NCI-H226 (cell line): ENCODE measurements around the gene NRXN3.
"Not testable (repeated sequence)": the region's sequence is repeated elsewhere in the genome, so short reads cannot be mapped to it uniquely, and the experiment has no call there.

ENCODE experiments used
- DNase-seq: peaks from one replicate; pipeline ENCODE4 v3.0.0-alpha.2; 2015

Gene NRXN3

DNA sequence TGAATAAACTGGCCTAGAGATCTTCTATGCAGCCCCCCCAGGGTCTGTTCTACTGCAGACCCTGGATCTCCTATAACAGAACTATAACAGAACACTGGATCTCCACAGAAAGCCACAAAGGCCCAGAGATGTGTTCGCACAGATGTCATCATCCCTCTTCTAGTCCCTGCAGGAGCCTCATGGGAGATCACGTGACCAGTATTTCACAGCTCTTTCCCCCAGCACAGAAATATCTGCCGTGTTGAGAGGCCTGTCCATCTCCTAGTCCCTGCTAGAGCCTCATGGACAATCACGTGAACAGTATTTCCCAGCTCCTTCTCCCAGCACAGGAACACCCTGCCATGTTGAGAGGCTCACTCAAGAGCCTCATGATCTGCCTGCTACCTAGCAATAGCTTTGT, 331.7 kb downstream of the NRXN3 start:
- DNase-seq = no peak

DNA sequence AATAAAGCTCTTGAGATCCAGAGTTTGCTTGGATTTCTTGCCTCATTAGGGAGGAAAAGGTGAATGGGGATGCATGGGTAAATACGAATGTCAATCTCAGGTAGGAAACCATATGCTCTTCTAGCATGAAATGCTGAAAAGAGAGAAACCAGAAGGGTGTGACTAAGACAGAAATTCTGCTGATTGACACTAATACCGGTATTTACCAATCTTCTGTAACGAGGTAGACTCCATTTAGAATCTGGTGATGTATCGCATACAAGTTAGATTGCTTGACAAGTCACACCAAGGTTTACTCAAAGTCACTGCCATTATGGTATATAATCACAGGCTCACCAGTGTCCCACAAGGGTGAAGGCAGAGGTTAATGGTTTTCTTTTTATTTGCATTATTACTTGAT, 337.9 kb downstream of the NRXN3 start:
- DNase-seq = no peak

DNA sequence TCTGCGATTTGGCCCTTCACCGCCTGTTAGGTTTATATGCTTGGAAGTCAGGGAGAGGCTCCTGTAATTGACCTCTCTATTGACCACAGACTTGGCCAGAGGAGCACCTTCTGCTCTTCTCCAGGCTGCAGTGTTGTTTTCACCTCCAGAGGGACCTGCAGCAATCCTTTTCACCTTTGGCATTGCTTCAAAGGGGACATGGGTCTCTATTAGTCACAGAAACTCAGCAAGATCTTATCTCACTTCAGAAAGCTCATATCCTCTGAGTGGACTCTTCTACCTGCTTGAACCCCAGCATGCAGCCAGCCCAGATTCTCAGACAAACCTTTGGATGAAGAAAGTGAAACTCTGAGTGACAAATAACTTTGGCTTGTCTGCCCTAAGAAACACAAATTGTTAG, 339.3 kb downstream of the NRXN3 start:
- no peak for DNase-seq

GRCh38 chr14:78512021-78512420, 341.8 kb downstream of the NRXN3 start:
- DNase-seq = no peak

- DNase-seq = no peak
Observed at GRCh38 chr14:78519863-78520262, 349.7 kb downstream of the NRXN3 start.

DNA sequence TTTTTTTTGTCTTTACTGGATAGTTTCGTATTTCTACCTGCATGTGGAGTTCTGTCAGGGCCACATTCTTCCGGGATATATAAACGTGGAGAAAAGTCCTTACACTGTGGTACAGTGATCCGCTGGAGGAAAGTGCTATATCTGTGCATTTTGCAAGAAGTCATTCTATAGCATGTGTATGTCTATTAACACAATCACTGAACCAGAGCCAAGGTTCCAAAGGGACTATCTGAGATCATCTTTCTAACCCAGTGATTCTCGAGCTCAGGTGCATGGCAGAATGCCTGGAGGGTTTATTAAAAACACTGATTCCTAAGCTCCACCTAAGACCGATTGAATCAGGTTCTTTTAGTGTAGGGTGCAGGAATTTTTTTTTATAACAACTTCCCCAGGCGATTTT, 354.0 kb downstream of the NRXN3 start:
- DNase-seq = no peak

DNA sequence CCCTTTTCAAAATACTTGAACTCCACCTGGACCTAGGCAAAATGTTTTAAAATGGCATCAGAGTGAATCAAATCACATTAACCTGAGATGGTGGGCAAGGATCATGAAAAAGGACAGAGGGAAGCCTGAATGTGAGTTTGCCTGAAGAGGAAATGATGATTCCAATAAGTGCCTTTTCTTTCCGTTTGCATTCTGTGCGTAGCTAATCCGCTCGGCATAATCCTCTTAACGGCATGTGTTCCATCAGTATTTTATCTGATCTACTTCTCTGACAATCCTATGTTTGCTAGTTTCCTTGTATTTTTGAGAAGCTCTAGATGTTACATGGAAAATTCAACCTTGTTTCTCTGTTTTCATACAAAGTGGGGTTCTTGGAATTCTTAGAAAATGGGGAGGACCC, 354.6 kb downstream of the NRXN3 start:
- no peak for DNase-seq

DNA sequence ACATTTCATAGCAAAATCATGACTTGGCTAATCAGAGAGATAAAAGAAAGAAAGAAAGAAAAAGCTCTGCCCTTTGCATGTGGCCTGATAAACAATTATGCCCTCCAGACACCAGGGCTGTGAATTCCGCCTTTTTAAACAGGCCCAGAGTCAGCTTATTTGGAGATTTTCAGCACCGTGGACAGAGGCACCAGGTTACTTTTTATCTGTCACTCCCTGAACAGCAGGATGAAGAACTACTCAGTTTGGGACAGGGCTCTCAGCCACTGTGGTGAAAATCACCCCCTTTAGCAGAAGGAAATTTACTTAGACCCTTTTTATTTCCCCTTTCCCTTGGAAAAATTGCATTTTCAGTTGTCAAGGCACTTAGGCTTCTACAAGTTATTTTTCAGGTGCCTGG, 359.9 kb downstream of the NRXN3 start:
- DNase-seq = no peak

GRCh38 chr14:78534141-78534540, 364.0 kb downstream of the NRXN3 start:
- no peak for DNase-seq

DNA sequence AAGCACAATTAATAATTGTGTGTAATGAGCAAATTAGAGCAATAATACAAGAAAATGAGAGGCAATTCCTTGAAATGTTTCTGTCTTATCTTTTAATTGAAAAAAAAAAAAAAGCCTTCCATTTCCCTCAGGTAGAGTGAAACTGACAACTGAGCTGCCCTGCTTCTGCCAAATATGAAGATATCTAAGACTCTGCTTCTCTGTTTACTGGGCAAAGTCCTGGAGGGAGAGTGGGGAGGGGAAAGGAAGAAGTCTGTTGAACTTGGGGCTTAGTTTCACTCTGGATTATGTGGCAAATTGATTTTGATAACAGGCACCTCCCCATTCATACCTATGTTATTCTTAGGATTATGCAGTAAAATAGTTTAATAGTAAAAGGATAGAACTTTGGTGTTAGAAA, 364.9 kb downstream of the NRXN3 start:
- no peak for DNase-seq

GRCh38 chr14:78541788-78542187, 371.6 kb downstream of the NRXN3 start:
- DNase-seq = not testable (repeated sequence)

DNA sequence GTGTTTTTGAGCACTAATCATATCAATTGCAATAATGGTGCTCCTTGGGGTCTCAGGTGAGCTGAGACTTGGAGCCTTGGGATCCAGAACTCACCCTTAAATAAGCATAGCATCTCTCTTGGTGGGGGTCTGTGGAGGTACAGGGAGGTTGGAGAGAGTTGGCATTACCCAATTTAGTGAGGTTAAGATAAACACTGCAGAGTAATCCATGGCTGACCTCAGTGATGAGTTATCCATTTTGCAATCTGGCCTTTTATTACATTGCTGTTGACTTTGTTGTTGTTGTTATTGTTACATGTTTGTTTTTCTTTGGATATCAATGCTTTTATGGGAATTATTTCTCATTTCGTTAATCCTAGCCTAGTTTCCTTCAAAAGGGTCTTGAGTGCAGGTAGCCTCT, 373.3 kb downstream of the NRXN3 start:
- no peak for DNase-seq

DNA sequence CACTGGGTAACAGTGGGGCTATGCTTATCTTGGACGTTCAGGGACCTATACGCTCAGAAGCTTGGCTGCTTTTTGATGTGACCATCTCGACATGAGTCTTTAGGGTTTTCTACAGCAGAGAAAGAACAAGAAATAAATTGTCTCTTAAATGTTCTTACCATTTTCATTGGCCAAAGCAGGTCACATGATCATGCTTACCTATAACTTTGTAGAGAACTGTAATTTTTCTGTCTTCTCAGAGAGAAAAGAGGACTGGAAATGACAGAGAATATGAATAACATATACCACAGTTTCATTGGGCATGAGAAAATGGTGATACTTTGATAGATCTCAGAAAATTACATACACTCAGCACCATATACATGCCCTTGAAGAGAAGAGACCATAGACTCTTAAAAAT, 390.9 kb downstream of the NRXN3 start:
- DNase-seq = no peak

GRCh38 chr14:78566026-78566858, 396.1 kb downstream of the NRXN3 start:
- peak; percentile 40 for DNase-seq

GRCh38 chr14:78566859-78567172, 396.6 kb downstream of the NRXN3 start:
- no peak for DNase-seq

DNA sequence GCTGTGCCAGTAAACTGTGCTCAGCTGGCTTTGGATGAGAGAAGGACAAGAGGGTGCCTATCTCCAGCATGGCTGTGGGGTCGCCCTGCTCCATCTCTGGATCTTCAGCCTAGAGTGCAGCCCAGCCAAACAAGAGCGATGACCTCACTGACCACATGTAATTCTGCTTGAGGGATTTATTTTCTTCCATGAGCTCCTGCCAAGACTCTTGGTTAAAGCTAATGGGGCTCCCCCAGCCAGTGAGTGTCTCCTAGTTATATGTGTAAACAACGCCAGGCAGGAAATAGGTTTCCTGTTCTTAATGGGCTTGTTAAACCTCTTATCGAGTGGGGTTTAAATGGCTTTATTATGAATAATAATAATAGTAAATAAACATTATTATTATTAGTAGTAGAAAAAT, 397.2 kb downstream of the NRXN3 start:
- DNase-seq = no peak

DNA sequence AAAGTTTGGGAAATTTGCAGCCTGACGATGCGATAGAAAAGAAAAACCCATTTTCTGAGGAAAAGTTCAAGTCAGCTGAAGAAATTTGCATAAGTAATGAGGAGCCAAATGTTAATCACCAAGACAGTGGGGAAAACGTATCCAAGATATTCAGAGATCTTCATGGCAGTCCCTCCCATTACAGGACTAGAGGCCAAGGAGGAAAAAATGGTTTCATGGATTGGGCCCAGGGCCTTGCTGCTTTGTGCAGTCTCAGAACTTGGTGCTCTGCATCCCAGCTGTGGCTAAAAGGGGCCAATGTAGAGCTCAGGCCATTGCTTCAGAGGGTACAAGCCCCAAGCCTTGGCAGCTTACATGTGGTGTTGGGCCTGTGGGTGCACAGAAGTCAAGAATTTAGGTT, 403.6 kb downstream of the NRXN3 start:
- not testable (repeated sequence) for DNase-seq

- DNase-seq = no peak
Observed at GRCh38 chr14:78576437-78577166, 406.4 kb downstream of the NRXN3 start.

DNA sequence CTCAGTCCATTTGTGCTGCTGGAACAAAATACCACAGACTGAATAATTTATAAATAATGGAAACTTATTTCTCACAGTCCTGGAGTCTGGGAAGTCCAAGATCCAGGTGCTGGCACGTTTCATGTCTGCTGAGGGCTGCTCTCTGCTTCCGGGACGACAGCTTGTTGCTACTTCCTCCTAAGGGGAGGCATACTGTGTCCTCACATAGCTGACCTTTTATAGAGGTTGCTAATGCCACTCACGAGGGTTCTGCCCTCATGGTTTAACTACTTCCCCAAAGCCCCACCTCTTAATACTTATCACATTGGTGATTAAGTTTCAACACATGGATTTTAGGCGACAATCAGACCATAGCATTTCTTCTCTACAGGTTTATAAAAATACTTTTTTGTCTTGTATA, 411.1 kb downstream of the NRXN3 start:
- no peak for DNase-seq

DNA sequence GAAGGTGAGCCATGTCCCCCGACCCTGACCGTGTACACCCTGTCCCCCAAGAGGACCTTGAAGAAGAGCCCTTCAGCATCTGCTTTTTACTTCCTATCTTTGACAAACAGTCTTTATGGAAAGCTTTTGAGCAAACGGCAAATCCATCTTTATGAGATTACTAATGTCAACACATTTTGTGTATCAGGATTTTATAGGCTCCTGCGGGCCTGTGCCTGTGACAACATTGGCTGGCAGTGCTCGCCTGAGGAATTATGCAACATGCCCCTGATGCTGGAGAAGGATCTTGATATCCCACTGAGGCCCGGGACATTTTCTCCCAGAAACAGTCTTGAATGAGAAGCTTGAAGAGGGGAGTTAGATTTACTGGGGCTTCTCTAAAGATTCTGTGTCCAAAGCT, 416.5 kb downstream of the NRXN3 start:
- DNase-seq = no peak

DNA sequence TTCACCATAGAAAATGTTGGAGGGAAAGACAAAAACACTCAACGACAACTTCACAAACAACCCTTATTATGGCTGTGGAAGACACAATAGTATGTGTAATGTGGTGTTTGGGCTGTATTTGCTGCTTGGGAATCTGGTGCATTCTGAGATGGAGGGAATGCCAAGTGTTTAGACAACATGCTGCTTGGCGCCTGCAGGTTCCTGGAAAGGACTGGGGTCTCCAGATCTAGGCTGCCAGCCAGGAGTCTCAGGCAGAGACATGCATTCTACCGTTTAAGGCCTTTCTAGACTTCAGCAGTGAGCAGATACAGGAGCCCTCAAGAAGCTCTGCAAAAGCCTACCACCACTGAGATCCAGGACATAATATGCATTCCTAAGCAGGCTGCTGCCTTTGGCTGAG, 418.7 kb downstream of the NRXN3 start:
- DNase-seq = no peak

GRCh38 chr14:78592616-78593219, 422.5 kb downstream of the NRXN3 start:
- no peak for DNase-seq

DNA sequence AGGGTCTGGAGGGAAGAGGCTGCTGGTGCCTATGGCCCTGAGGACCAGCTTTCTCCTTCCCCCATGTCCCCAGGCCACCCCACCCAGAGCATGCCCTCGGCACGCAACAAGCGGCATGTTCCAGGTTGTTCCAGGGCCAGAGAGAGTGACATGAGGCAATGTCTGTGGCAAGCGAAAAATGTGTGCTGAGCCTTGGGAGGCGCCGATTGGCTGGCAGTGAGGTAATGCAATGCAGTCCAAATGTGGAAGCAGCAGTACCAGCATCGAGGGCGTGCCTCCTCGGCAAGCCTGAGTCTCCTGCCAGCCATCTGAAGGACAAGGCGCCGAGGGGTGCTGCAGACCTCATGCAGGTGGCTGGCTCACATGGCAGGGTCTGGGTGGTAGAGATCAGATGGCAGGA, 423.8 kb downstream of the NRXN3 start:
- no peak for DNase-seq

DNA sequence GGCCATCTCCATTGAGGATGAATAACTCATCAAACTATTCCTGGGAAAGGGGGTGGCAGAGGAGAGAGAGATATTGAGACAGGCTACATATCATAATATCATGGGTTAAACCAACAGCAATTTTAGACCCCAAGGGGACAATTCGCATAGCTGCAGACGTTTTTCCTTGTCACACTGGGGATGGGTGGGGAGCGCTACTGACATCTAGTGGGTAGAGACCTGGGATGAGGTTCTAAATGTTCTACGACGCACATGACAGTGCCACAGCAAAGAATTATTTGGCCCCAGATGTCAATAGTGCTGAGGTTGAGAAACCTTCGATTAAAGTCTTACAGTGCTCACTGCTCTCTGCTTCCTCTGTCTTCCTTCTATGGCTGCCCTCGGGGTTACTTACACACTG, 425.6 kb downstream of the NRXN3 start:
- DNase-seq = no peak
